Stimulated activated CD8-positive, alpha-beta memory T cell treated with anti-CD3 and anti-CD28 coated beads, Interleukin-4, amount 100 ng/mL, for 1 hour (primary cell): ENCODE results near the gene CDH22.

ENCODE experiments used
- DNase-seq, 2 donors: peaks; one replicate each; pipeline ENCODE4 v3.0.0-alpha.2; 2020; ENCODE audit warnings: low read depth in 2 of 2, low spot score in 1 of 2

Gene CDH22

GRCh38 chr20:46300281-46300680, 8.0 kb downstream of the CDH22 start:
- no peak for DNase-seq

GRCh38 chr20:46299078-46299477, 9.2 kb downstream of the CDH22 start:
- DNase-seq, result no peak

DNA sequence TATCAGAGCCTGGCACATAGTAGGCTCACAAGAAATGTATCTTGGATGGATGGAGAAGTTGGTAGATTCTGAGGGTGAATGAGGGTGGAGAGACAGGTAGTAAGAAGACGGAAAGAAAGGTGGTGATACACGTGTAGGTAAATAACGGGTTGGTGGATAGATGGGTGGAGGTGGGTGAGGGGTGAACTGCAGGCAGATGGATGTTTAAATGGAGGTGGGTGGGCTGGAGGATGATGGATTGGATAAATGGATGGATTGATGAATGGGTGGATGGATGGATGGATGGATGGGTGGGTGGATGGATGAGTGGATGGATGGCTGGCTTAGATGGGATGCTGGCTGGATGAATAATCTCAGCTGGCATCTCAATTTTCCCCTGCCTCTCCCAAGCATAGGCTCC, 9.9 kb downstream of the CDH22 start:
- DNase-seq, result no peak

- DNase-seq, result no peak
Observed at GRCh38 chr20:46296526-46297250, 11.6 kb downstream of the CDH22 start.

- DNase-seq, result no peak
Observed at GRCh38 chr20:46293084-46293483, 15.2 kb downstream of the CDH22 start.

DNA sequence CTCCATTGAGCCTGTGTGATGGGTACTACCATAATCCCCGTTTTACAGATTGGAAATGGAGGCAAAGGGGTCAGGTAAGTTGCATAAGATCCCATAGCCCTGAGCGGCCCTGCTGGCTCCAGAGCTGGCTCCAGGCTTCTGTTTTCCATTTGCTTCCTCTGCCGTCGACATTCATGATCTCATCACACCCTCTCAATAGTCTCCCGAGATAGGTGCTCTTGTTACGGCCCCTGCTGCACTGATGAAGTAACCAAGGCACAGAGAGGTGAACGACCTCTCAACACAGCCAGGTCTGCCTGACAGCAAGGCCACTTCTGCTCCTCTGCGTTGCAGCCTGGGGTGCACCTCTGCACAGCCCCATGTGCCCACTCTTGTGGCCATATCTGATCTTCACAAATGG, 16.9 kb downstream of the CDH22 start:
- DNase-seq, result no peak

DNA sequence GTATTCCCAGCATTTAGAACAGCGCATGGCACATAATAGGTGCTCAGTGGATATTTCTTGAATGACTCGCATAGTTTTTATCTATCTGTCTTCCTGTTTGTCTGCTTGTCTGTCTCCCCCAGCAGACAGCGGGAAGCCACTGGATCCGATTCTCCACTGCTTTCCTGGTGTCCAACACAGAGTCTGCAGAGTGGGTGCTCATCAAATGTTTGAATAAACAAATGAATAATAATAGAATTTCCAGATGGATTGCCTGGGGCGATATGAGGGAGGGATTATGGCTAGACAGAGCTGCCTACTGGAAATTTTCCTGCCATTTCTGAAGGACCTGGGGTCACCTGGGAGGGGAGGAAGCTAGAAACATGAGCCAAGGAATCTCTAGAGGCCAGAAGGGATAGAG, 18.9 kb downstream of the CDH22 start:
- no peak for DNase-seq

DNA sequence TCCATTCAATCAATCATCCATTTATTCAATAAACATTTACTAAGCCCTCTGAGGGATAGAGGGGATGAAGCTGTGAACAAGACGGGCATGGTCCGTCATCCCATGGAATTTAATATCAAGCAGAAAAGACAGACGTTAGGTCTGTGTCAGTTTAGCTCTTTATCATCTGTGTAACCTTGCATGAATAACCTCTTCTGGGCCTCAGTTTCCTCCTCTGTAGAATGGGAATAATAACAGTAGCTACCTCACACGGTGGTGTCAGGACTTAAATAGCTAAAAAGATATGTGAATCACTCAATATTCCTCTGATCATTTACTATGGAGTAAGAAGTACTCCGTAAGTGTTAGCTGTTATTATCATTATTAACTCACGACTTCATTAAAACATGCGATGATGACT, 21.3 kb downstream of the CDH22 start:
- DNase-seq, result no peak

- DNase-seq, result no peak
Observed at GRCh38 chr20:46286382-46286781, 21.9 kb downstream of the CDH22 start.

DNA sequence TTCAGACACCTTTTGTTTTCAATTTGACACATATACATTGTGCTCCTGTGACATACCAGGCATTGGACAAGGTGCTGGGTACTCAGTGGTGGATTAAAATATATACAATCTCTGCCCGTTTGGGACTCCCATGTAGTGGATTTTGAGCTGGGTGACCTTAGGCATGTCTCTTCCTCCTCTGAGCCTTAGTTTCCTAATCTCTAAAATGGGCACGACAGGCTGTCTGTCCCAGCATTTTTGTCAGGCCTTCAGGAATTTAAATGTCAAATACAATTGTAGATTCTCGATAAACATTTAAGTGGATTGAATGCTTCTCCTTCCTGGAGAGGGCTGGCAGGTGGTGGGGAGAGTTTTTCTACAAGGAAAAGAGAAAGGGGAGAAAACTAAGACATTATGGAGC, 22.6 kb downstream of the CDH22 start:
- no peak for DNase-seq

- no peak for DNase-seq
Observed at GRCh38 chr20:46285072-46285471, 23.2 kb downstream of the CDH22 start.

DNA sequence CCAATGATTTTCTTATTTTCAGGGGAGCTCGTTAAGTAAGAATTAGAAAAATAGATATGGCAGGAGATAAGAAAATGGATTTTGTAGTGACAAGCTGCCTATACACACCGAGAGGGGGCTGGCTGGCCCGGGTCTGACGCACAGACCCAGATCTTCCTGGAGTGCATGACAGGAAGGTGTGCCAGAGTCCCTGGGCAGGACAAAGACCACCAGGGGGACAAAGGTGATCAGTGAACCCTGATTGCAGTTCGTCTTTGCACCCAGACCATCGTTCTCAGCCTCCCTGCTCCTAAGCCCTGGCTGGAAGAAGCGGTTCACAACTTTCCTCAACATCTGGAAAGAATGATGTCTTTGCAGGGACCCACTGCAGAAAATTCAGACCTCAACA, 24.3 kb downstream of the CDH22 start:
- DNase-seq, result no peak

- no peak for DNase-seq
Observed at GRCh38 chr20:46283426-46284039, 24.8 kb downstream of the CDH22 start.

GRCh38 chr20:46282669-46283068, 25.6 kb downstream of the CDH22 start:
- no peak for DNase-seq

- DNase-seq, result no peak
Observed at GRCh38 chr20:46279103-46279502, 29.2 kb downstream of the CDH22 start.

DNA sequence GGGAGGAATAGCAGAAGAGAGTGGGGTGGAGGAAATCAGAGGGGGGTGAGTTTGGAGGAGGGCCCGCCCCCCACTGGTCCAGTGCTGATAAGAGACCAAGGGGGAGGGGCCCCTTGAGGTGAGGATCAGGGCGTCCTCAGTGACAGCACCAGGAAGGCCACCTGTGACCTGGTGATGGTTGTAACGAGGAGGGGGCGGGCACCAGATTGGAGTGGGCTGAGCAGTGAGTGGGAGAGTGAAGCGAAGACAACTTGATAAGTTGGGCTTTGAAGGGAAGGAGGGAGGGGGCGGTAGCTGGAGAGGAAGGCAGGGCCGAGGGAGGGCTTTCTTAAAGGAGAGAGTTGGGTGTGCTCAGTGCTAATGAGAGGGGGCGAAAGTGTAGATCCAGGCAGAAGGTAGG, 30.7 kb downstream of the CDH22 start:
- no peak for DNase-seq

DNA sequence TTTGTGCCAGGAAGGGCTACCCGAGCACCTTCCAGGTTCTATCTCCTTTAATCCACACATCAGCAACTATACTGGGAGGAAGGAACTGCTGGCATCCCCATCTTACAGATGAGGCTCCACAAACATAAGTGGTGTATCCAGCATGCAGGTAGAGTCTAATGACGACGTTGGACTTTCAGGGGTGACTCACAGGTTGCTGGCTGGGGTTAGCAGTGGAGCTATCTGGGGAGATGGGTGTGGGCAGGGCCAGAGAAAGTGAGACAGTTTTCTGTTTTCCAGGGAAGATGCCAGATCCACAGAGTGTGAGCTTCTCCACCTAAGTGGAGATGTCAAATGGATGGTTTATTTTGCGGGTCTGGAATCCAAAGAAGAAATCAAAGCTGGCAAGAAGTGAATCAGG, 31.8 kb downstream of the CDH22 start:
- DNase-seq, result no peak

GRCh38 chr20:46275091-46275490, 33.2 kb downstream of the CDH22 start:
- no peak for DNase-seq

GRCh38 chr20:46273717-46274116, 34.6 kb downstream of the CDH22 start:
- DNase-seq, result no peak

- DNase-seq, result no peak
Observed at GRCh38 chr20:46272389-46273047, 35.8 kb downstream of the CDH22 start.

GRCh38 chr20:46270977-46271744, 37.1 kb downstream of the CDH22 start:
- DNase-seq, result no peak

GRCh38 chr20:46269372-46269771, 38.9 kb downstream of the CDH22 start:
- DNase-seq, result no peak
